ENCODE measurements around the gene SHH.

GRCh38 chr7:155805826-155806095 lies 6.5 kb downstream of the SHH start:
- TF ChIP-seq CTCF (IDR thresholded peaks at IDR 0.05; ENCODE audit: low read depth, low read length, poor library complexity, severe bottlenecking) (no peak), EZH2phosphoT487 (IDR thresholded peaks at IDR 0.05; ENCODE audit: borderline replicate concordance, low read length) (no peak)
